Brain microvascular endothelial cell (primary cell): ENCODE data around the gene PAN2.

Experiments used
- DNase-seq: peaks from one replicate; pipeline ENCODE4 v3.0.0-alpha.2; 2020
- H3K27ac ChIP-seq: fragments of 250-450 bp; sonication (Bioruptor Pico); 2 replicates; pipeline ENCODE4 v1.5.1; 2020; ENCODE audit warnings: mild to moderate bottlenecking, moderate library complexity
- H3K27me3 ChIP-seq: fragments of 250-450 bp; sonication (Bioruptor Pico); replicated peaks from 2 replicates; pipeline ENCODE4 v1.5.1; 2020; ENCODE audit warnings: mild to moderate bottlenecking
- H3K36me3 ChIP-seq: fragments of 250-450 bp; sonication (Bioruptor Pico); replicated peaks from 2 replicates; pipeline ENCODE4 v1.5.1; 2020; ENCODE audit warnings: mild to moderate bottlenecking
- H3K4me3 ChIP-seq: 2 replicates; pipeline ENCODE4 v1.5.1; 2011; ENCODE audit warnings: low read depth, mild to moderate bottlenecking, control low read depth, low read length, moderate library complexity
- in situ Hi-C: cut with HindIII; loops from 2 replicates; pipeline ENCODE4 v1.10.0; 2017; ENCODE audit warnings: low sequenced_read_pairs, low pct_ligation_motif_present
- TF ChIP-seq, protein P1 (sequence below): IDR thresholded peaks from 2 replicates; pipeline ENCODE4 v1.5.1; 2011; ENCODE audit warnings: low read depth, mild to moderate bottlenecking, moderate library complexity, low read length, control low read depth, inconsistent platforms; ENCODE audit errors: missing control alignments

Gene PAN2

DNA sequence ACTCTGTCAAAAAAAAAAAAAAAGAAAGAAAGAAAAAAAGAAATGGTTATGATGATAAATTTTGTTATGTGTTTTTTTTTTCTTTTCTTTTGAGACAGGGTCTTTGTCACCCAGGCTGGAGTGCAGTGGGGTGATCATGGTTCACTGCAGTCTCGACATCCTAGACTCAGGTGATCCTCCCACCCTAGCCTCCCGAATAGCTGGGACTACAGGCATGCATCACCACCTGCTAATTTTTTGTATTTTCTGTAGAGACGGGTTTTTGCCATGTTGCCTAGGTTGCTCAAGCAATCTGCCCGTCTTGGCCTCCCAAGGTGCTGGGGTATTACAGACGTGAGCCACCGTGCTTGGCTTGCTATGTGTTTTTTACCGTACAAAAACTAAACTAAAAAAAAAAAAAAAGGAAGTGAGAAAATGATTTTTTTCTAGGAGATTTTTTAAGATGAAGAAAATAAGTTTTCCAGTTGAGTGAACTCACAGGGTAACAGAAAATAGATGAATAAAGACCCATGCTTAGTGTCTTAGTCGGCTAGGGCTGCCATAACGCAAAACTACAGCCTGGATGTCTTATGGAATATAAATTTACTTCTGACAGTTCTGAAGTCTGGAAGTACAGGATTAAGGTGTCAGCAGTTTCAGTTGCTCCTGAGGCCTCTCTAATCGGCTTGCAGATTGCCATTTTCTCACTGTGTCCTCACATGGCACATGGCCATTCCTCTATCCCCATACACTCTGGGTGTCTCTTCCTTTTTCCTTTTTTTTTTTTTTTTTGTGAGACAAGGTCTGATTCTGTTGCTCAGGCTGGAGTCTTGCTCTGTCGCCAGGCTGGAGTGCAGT, 42.0 kb upstream of the PAN2 start:
- in situ Hi-C loops: no loop called here
- no peak overlapping the region for H3K4me3 ChIP-seq
- no peaks in the 10 kb centered on the region for H3K27me3 ChIP-seq
- TF ChIP-seq, protein P1, sequence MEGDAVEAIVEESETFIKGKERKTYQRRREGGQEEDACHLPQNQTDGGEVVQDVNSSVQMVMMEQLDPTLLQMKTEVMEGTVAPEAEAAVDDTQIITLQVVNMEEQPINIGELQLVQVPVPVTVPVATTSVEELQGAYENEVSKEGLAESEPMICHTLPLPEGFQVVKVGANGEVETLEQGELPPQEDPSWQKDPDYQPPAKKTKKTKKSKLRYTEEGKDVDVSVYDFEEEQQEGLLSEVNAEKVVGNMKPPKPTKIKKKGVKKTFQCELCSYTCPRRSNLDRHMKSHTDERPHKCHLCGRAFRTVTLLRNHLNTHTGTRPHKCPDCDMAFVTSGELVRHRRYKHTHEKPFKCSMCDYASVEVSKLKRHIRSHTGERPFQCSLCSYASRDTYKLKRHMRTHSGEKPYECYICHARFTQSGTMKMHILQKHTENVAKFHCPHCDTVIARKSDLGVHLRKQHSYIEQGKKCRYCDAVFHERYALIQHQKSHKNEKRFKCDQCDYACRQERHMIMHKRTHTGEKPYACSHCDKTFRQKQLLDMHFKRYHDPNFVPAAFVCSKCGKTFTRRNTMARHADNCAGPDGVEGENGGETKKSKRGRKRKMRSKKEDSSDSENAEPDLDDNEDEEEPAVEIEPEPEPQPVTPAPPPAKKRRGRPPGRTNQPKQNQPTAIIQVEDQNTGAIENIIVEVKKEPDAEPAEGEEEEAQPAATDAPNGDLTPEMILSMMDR: no peak
- H3K27ac ChIP-seq: no peak overlapping the region
- DNase-seq: no peak
- H3K36me3 ChIP-seq: no peaks in the 10 kb centered on the region

DNA sequence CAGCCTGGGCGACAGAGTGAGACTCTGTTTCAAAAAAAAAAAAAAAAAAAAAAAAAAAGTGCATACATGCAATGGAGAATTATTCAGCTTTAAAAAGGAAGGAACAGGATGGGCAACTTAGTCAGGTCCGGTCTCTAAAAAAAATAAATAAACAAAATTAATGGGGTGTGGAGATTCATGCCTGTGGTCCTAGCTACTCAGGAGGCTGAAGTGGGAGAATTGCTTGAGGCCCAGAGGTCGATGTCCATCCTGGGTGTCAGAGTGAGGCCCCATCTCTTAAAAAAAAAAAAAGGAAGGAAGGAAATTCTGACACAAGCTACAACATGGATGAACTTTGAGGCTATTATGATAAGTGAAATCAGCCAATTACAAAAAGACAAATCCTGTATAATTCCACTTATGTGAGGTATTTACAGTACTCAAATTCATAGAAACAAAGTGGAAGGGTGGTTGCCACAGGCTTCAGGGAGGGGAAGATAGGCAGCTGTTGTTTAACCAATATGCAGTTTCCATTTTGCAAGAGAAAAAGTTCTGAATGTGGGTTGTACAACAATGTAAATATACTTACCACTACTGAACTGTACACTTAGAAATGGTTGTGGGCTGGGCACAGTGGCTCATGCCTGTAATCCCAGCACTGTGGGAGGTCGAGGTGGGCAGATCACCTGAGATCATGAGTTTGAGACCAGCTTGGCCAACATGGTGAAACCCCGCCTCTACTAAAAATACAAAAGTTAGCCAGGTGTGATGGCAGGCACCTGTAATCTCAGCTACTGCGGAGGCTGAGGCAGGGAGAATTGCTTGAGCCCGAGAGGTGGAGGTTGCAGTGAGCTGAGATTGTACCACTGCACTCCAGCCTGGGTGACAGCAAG, 41.2 kb upstream of the PAN2 start:
- in situ Hi-C loops: no loop called here
- TF ChIP-seq, protein P1: no peak
- Histone ChIP-seq H3K27me3 (no peaks in the 10 kb centered on the region), H3K4me3 (no peak overlapping the region), H3K36me3 (no peaks in the 10 kb centered on the region), H3K27ac (no peak overlapping the region)
- DNase-seq: no peak

DNA sequence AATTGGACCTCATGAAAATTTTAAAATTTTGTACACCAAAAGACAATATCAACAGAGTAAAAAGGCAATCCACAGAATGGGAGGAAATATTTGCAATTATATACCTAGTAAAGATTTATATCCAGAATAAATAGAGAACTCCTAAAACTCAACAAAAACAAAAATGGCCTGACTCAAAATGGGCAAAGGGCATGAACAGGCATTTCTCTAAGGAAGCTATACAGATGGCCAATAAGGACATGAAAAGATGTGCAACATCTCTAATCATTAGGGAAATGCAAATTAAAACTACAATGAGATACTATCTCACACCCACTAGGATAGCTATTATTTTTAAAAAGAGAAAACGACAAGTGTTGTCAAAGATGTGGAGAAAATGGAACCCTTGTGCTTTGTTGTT, 39.7 kb upstream of the PAN2 start:
- DNase-seq: no peak
- no peaks in the 10 kb centered on the region for H3K27me3 ChIP-seq
- H3K27ac ChIP-seq: no peak overlapping the region
- H3K4me3 ChIP-seq: no peak overlapping the region
- in situ Hi-C loops: no loop called here
- TF ChIP-seq, protein P1: no peak
- no peaks in the 10 kb centered on the region for H3K36me3 ChIP-seq

DNA sequence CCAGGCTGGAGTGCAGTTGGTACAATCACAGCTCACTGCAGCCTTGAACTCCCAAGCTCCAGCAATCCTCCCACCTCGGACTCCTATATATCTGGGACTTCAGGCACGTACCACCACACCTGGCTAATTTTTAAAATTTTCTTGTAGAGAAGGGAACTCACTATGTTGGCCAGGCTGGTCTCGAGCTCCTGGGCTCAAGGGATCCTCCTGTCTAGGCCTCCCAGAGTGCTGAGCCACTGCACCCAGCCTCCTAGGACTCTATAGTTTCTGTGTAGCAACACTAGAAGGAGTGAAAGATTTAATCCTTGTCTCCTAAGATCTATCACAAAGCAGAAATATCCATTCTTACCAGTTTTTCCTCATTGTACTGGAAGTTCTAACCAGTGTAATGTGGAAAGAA, 33.1 kb upstream of the PAN2 start:
- no peak for DNase-seq
- H3K36me3 ChIP-seq: no peaks in the 10 kb centered on the region
- in situ Hi-C loops: no loop called here
- no peak overlapping the region for H3K27ac ChIP-seq
- no peak overlapping the region for H3K4me3 ChIP-seq
- TF ChIP-seq, protein P1: no peak
- H3K27me3 ChIP-seq: no peaks in the 10 kb centered on the region

DNA sequence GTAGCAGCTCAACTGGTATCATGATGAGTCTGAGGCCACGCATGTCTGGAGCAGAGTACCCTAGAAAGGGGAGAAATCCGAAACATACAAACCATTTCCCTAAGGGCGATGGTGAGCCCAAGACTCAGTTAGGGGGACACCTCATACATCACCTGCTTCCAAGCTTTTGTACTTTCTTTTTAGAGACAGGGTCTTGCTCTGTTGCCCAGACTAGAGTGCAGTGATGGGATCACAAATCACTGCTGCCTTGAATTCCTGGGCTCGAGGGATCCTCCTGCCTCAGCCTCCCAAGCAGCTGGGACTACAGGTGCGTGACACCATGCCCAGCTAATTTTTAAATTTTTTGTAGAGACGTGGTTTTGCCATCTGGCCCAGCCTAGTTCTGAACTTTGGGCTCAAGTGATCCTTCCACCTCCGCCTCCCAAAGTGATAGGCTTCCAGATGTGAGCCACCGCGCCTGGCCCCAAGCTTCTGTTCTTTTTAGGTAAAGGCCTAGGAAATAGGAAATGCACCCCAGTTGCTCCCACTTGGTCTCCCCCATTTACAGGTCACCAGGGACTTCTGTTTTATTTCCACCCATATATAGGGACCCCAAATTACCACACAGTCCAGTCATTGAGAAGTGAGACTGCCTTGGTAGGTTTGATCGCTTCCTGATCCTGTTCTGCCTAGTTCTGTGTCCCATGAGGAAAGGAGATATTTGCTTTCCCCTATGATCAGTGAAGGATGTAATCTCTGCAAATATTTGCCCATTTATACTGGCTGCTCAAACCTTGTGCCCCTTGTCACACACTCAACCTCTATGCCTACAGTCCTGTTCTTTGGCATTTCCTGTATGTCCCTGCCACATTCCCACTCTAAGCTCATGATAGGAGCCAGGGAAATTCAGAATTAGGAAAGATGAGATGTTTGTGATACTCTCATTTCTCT, 28.6 kb upstream of the PAN2 start, which contains the start of gene APOF:
TSS of gene APOF (minus strand) at position 728 of the 930 bp plus-strand sequence. CDS start at position 616, 112 bp downstream.
- TF ChIP-seq, protein P1: no peak
- in situ Hi-C loops: no loop called here

More for the DNA sequence above, 28.6 kb upstream of the PAN2 start, which contains the start of gene APOF:
- no peak within 1 kb of the TSS for H3K27ac ChIP-seq
- no peak for DNase-seq
- H3K36me3 ChIP-seq: no peaks in the 10 kb centered on the region
- no peak within 1 kb of the TSS for H3K4me3 ChIP-seq
- no peaks in the 10 kb centered on the region for H3K27me3 ChIP-seq
